Prostate gland (tissue), 2 donors: Measurements from ENCODE around the gene FLOT2.

Experiments
- POLR2A ChIP-seq: fragments of 450-650 bp; IDR thresholded peaks from one replicate; pipeline ENCODE4 v1.6.1; 2016; ENCODE audit warnings: antibody characterized with exemption, mild to moderate bottlenecking
- POLR2AphosphoS5 ChIP-seq: sonication (generic); formaldehyde crosslinking; IDR thresholded peaks from one replicate; pipeline ENCODE4 v1.6.1; 2017; ENCODE audit warnings: antibody characterized with exemption
- TF ChIP-seq, protein P1 (sequence below), 4 experiments: fragments of 200-600 bp in 2 of 4; fragments of 450-650 bp in 2 of 4; sonication (generic) in 2 of 4; IDR thresholded peaks; 1 replicate in 3 of 4; 2 replicates in 1 of 4; pipeline ENCODE4 v1.5.1; 2016 to 2019; ENCODE audit warnings: antibody characterized with exemption in 4 of 4, mild to moderate bottlenecking in 2 of 4, moderate library complexity in 2 of 4

DNA sequence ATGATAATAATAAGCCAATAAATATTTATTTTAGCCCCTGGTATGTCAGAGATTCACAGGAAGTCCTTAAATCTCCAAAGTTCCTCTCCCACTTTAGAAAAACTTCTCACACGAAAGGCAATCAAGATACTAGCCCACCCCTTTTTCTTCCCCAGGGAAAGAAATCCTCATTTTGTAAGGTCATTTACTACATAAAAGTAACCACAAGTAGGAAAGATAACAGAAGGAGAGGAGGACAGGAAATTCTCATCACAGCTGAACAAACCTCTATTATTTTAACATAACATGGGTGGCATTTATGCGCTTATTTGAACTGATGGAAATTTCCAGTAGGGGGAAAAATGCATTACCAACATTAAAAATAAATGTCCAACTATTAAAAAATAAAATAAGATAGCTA, 58.3 kb downstream of the FLOT2 start:
- TF ChIP-seq POLR2AphosphoS5: no peak
- TF ChIP-seq, protein P1, sequence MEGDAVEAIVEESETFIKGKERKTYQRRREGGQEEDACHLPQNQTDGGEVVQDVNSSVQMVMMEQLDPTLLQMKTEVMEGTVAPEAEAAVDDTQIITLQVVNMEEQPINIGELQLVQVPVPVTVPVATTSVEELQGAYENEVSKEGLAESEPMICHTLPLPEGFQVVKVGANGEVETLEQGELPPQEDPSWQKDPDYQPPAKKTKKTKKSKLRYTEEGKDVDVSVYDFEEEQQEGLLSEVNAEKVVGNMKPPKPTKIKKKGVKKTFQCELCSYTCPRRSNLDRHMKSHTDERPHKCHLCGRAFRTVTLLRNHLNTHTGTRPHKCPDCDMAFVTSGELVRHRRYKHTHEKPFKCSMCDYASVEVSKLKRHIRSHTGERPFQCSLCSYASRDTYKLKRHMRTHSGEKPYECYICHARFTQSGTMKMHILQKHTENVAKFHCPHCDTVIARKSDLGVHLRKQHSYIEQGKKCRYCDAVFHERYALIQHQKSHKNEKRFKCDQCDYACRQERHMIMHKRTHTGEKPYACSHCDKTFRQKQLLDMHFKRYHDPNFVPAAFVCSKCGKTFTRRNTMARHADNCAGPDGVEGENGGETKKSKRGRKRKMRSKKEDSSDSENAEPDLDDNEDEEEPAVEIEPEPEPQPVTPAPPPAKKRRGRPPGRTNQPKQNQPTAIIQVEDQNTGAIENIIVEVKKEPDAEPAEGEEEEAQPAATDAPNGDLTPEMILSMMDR (IDR thresholded peaks at IDR 0.05): no peak
- no peak for TF ChIP-seq POLR2A
